ENCODE results near the gene ARFGAP2.
"Not testable (repeated sequence)": the region's sequence is repeated elsewhere in the genome, so short reads cannot be mapped to it uniquely, and the experiment has no call there.

The ARFGAP2 gene

GRCh38 chr11:47202576-47202975 is 25.9 kb upstream of the ARFGAP2 start:
- TF ChIP-seq ZC3H10 (CRISPR knock-in tag; IDR thresholded peaks at IDR 0.05): no peak
- no peak for TF ChIP-seq RARB (CRISPR knock-in tag; IDR thresholded peaks at IDR 0.05)
- no peak for TF ChIP-seq CSRNP3 (CRISPR knock-in tag; IDR thresholded peaks at IDR 0.05)
- no peak for TF ChIP-seq CSDC2 (CRISPR knock-in tag; IDR thresholded peaks at IDR 0.05)
- no peak for TF ChIP-seq CREB5 (CRISPR knock-in tag; IDR thresholded peaks at IDR 0.05; ENCODE audit: low read depth)
- no peak for TF ChIP-seq ISL1 (CRISPR knock-in tag; IDR thresholded peaks at IDR 0.05)
- TF ChIP-seq BACH2 (CRISPR knock-in tag; IDR thresholded peaks at IDR 0.05; ENCODE audit: borderline replicate concordance): no peak
- TF ChIP-seq TOX (CRISPR knock-in tag; IDR thresholded peaks at IDR 0.05; ENCODE audit: borderline replicate concordance): no peak
- TF ChIP-seq PATZ1 (CRISPR knock-in tag; IDR thresholded peaks at IDR 0.05; ENCODE audit: borderline replicate concordance): no peak
- no peak for TF ChIP-seq PPARA (CRISPR knock-in tag; IDR thresholded peaks at IDR 0.05; ENCODE audit: borderline replicate concordance)
- TF ChIP-seq ZNF8 (CRISPR knock-in tag; IDR thresholded peaks at IDR 0.05): no peak
- no peak for TF ChIP-seq GLIS3 (CRISPR knock-in tag; IDR thresholded peaks at IDR 0.05)
- TF ChIP-seq TSHZ2 (CRISPR knock-in tag; IDR thresholded peaks at IDR 0.05): no peak
- TF ChIP-seq TCF4 (CRISPR knock-in tag; IDR thresholded peaks at IDR 0.05; ENCODE audit: borderline replicate concordance): no peak
- no peak for ATAC-seq

GRCh38 chr11:47201015-47201414 is 24.3 kb upstream of the ARFGAP2 start:
- ATAC-seq: no peak
- TF ChIP-seq ZNF565 (CRISPR knock-in tag; conservative IDR thresholded peaks at IDR 0.05; ENCODE audit: low read depth): no peak
- TF ChIP-seq ZC3H10 (CRISPR knock-in tag; IDR thresholded peaks at IDR 0.05): no peak
- no peak for TF ChIP-seq ISL1 (CRISPR knock-in tag; IDR thresholded peaks at IDR 0.05)
- no peak for TF ChIP-seq CREB5 (CRISPR knock-in tag; IDR thresholded peaks at IDR 0.05; ENCODE audit: low read depth)
- no peak for TF ChIP-seq RARB (CRISPR knock-in tag; IDR thresholded peaks at IDR 0.05)
- TF ChIP-seq PPARA (CRISPR knock-in tag; IDR thresholded peaks at IDR 0.05; ENCODE audit: borderline replicate concordance): no peak
- TF ChIP-seq CSRNP3 (CRISPR knock-in tag; IDR thresholded peaks at IDR 0.05): no peak
- TF ChIP-seq BACH2 (CRISPR knock-in tag; IDR thresholded peaks at IDR 0.05; ENCODE audit: borderline replicate concordance): no peak
- no peak for TF ChIP-seq PATZ1 (CRISPR knock-in tag; IDR thresholded peaks at IDR 0.05; ENCODE audit: borderline replicate concordance)
- TF ChIP-seq TCF4 (CRISPR knock-in tag; IDR thresholded peaks at IDR 0.05; ENCODE audit: borderline replicate concordance): no peak

GRCh38 chr11:47198161-47198560 is 21.5 kb upstream of the ARFGAP2 start:
- not testable (repeated sequence) for ATAC-seq

Measured in SK-N-SH treated with all-trans-retinoic acid at 6 μM for 48 hours (cell line).